PC-3 (cell line): ENCODE data around the gene SLC6A1. TPM values are rescaled to one million over a fixed set of nuclear protein-coding genes. Genes with fewer than 3 reads are reported as not detected.

Experiments
- ATAC-seq: fragments of 200-7000 bp; cut with Tn5 transposase; 2 replicates; pipeline ENCODE4 v1.9.1; 2020; ENCODE audit warnings: mild to moderate bottlenecking, moderate library complexity
- BruUV-seq: library from RNA; stranded (reverse); fragments of 400-500 nt; replicated peaks from 2 replicates; lab custom pipeline; 2021; lab: Mats Ljungman, UMichigan
- CTCF ChIA-PET: fragments of 300-600 bp; sonication (Branson Sonifier 250); formaldehyde crosslinking; loops from one replicate; lab custom pipeline; 2022; ENCODE audit warnings: antibody characterized with exemption; lab: Charles Lee
- POLR2A ChIA-PET: fragments of 300-600 bp; sonication (Branson Sonifier 250); formaldehyde crosslinking; loops from one replicate; lab custom pipeline; 2022; ENCODE audit warnings: antibody characterized with exemption; ENCODE audit not compliant: unreplicated experiment; lab: Charles Lee
- DNase-seq: peaks from one replicate; pipeline ENCODE4 v3.0.0-alpha.2; 2015
- H2AFZ ChIP-seq: fragments of 300-600 bp; sonication (generic); 2 replicates; pipeline ENCODE4 v1.6.0; 2016; ENCODE audit warnings: antibody characterized with exemption, low read length
- H3F3A ChIP-seq: fragments of 300-600 bp; sonication (generic); one replicate; pipeline ENCODE4 v1.6.0; 2017; ENCODE audit warnings: antibody characterized with exemption, low read length, control low read depth, mild to moderate bottlenecking; ENCODE audit not compliant: unreplicated experiment
- H3K27ac ChIP-seq: fragments of 300-600 bp; sonication (generic); 2 replicates; pipeline ENCODE4 v1.5.1; 2016; ENCODE audit warnings: mild to moderate bottlenecking, low read length
- H3K27me3 ChIP-seq: fragments of 300-600 bp; sonication (generic); 2 replicates; pipeline ENCODE4 v1.6.1; 2016; ENCODE audit warnings: low read length, mixed read lengths
- H3K36me3 ChIP-seq: fragments of 300-600 bp; sonication (generic); 2 replicates; pipeline ENCODE4 v1.6.1; 2016; ENCODE audit warnings: low read depth, mixed run types, low read length, mixed read lengths
- H3K4me1 ChIP-seq: fragments of 300-600 bp; sonication (generic); 2 replicates; pipeline ENCODE4 v1.5.1; 2016; ENCODE audit warnings: low read length; ENCODE audit not compliant: insufficient read depth
- H3K4me2 ChIP-seq: fragments of 300-600 bp; sonication (generic); 2 replicates; pipeline ENCODE4 v1.6.0; 2016; ENCODE audit warnings: low read length
- H3K4me3 ChIP-seq: fragments of 300-600 bp; sonication (generic); 2 replicates; pipeline ENCODE4 v1.5.1; 2016; ENCODE audit warnings: mild to moderate bottlenecking, low read length, mixed read lengths
- H3K79me2 ChIP-seq: fragments of 300-600 bp; sonication (generic); 2 replicates; pipeline ENCODE4 v1.6.1; 2017; ENCODE audit warnings: low read length, mixed read lengths
- H3K9ac ChIP-seq: fragments of 300-600 bp; sonication (generic); 2 replicates; pipeline ENCODE4 v1.6.0; 2016; ENCODE audit warnings: mild to moderate bottlenecking, low read length
- H3K9me2 ChIP-seq: fragments of 300-600 bp; sonication (generic); replicated peaks from 2 replicates; pipeline ENCODE4 v1.6.1; 2016; ENCODE audit warnings: mixed run types, low read length, mixed read lengths
- H3K9me3 ChIP-seq: fragments of 300-600 bp; sonication (generic); 2 replicates; pipeline ENCODE4 v1.6.1; 2016; ENCODE audit warnings: low read length, mixed read lengths
- H4K20me1 ChIP-seq: fragments of 300-600 bp; sonication (generic); 2 replicates; pipeline ENCODE4 v1.6.1; 2016; ENCODE audit warnings: low read length, mixed read lengths
- CTCF ChIP-seq: fragments of 300-600 bp; sonication (generic); conservative IDR thresholded peaks from 2 replicates; pipeline ENCODE4 v1.5.1; 2017; ENCODE audit warnings: antibody characterized with exemption, low read depth, mild to moderate bottlenecking, low read length
- EZH2 ChIP-seq: fragments of 300-600 bp; sonication (generic); IDR thresholded peaks from one replicate; pipeline ENCODE4 v1.6.1; 2017; ENCODE audit warnings: antibody characterized with exemption, mild to moderate bottlenecking, low read length; ENCODE audit not compliant: unreplicated experiment
- EZH2phosphoT487 ChIP-seq: fragments of 300-600 bp; sonication (generic); IDR thresholded peaks from 2 replicates; pipeline ENCODE4 v1.6.1; 2018; ENCODE audit warnings: mild to moderate bottlenecking, antibody characterized with exemption, low read length, borderline replicate concordance
- intact Hi-C: fragments of 100-400 bp; cut with micrococcal nuclease; formaldehyde crosslinking; loops from 2 replicates; pipeline ENCODE4 v1.9.0; 2023
- total RNA-seq: library from RNA; depleted of rRNA; stranded (reverse); fragments of >200 nt; gene quantifications from 2 replicates; pipeline ENCODE4 v1.2.3, GENCODE V29; 2014

Gene SLC6A1
- total RNA-seq, 1 experiment from 2014 or later: not detected

GRCh38 chr3:10988001-10988665 lies 4.4 kb upstream of the SLC6A1 start:
- no peak overlapping the region for H2AFZ ChIP-seq
- ChIA-PET CTCF (interaction anchor here (0.6 kb wide), 1 partner anchor 9 kb away, joined by 3 read pairs; no protein-coding TSS in a partner anchor), POLR2A (no interaction called here)
- H3F3A ChIP-seq: no peaks in the 10 kb centered on the region
- no peak for TF ChIP-seq EZH2phosphoT487
- no peak for TF ChIP-seq CTCF
- TF ChIP-seq EZH2: no peak
- H3K4me3 ChIP-seq: no peak overlapping the region
- ATAC-seq: no peak
- H3K9me3 ChIP-seq: no peaks in the 10 kb centered on the region
- no TSS peak for BruUV-seq
- no peaks in the 10 kb centered on the region for H3K79me2 ChIP-seq
- H3K9ac ChIP-seq: no peak overlapping the region
- H4K20me1 ChIP-seq: no peaks in the 10 kb centered on the region
- H3K9me2 ChIP-seq: no peaks in the 10 kb centered on the region
- DNase-seq: no peak
- H3K27me3 ChIP-seq: peaks cover 54% of the 10 kb centered on the region
- intact Hi-C loops: no loop called here
- peaks cover 1% of the 10 kb centered on the region for H3K4me1 ChIP-seq
- H3K4me2 ChIP-seq: no peak overlapping the region
- H3K27ac ChIP-seq: no peak overlapping the region
- no peaks in the 10 kb centered on the region for H3K36me3 ChIP-seq

- no peaks in the 10 kb centered on the region for H3F3A ChIP-seq
- ChIA-PET POLR2A (interaction anchor here (0.6 kb wide), 1 partner anchor 383 kb away, joined by 3 read pairs; no protein-coding TSS in a partner anchor), CTCF (interaction anchor here (0.6 kb wide), 1 partner anchor 8 kb away, joined by 3 read pairs; no protein-coding TSS in a partner anchor)
- no peak overlapping the region for H3K4me3 ChIP-seq
- no peaks in the 10 kb centered on the region for H3K79me2 ChIP-seq
- no peaks in the 10 kb centered on the region for H4K20me1 ChIP-seq
- H3K27me3 ChIP-seq: peaks cover 63% of the 10 kb centered on the region
- H3K36me3 ChIP-seq: no peaks in the 10 kb centered on the region
- H2AFZ ChIP-seq: no peak overlapping the region
- no peak overlapping the region for H3K9ac ChIP-seq
- H3K4me2 ChIP-seq: no peak overlapping the region
- no peak for DNase-seq
- no peaks in the 10 kb centered on the region for H3K9me2 ChIP-seq
- H3K4me1 ChIP-seq: no peaks in the 10 kb centered on the region
- intact Hi-C loops: no loop called here
- ATAC-seq: no peak
- H3K27ac ChIP-seq: no peak overlapping the region
- BruUV-seq: no TSS peak
- TF ChIP-seq EZH2 (no peak), CTCF (no peak), EZH2phosphoT487 (no peak)
- H3K9me3 ChIP-seq: no peaks in the 10 kb centered on the region
Observed at GRCh38 chr3:10988991-10989484, 3.5 kb upstream of the SLC6A1 start.
